Muscle layer of duodenum (tissue), 2 donors: ENCODE results near the gene DNASE1L3.

Experiments used
- H3K27ac ChIP-seq: one replicate; pipeline ENCODE4 v1.7.0; 2013; ENCODE audit warnings: mild to moderate bottlenecking, low read length
- H3K27me3 ChIP-seq: one replicate; pipeline ENCODE4 v1.7.0; 2013; ENCODE audit warnings: low read depth, mild to moderate bottlenecking, control low read depth, low read length
- H3K36me3 ChIP-seq, 2 donors: one replicate each; pipeline ENCODE4 v1.7.0; 2013; ENCODE audit warnings: low read length in 2 of 2, control low read depth in 1 of 2, mild to moderate bottlenecking in 1 of 2; ENCODE audit not compliant: insufficient read depth in 2 of 2, control insufficient read depth in 1 of 2
- H3K4me1 ChIP-seq, 2 donors: one replicate each; pipeline ENCODE4 v1.7.0; 2013; ENCODE audit warnings: low read length in 2 of 2, mild to moderate bottlenecking in 2 of 2, control low read depth in 1 of 2, moderate library complexity in 1 of 2; ENCODE audit not compliant: insufficient read depth in 2 of 2, control insufficient read depth in 1 of 2
- H3K4me3 ChIP-seq, 2 donors: one replicate each; pipeline ENCODE4 v1.7.0; 2013; ENCODE audit warnings: low read length in 2 of 2, low read depth in 1 of 2, mild to moderate bottlenecking in 1 of 2
- H3K9me3 ChIP-seq, 2 donors: one replicate each; pipeline ENCODE4 v1.7.0; 2013; ENCODE audit warnings: low read length in 2 of 2, control low read depth in 1 of 2, mild to moderate bottlenecking in 1 of 2; ENCODE audit not compliant: control insufficient read depth in 1 of 2
- donor health status: healthy.

The DNASE1L3 gene, protein sequence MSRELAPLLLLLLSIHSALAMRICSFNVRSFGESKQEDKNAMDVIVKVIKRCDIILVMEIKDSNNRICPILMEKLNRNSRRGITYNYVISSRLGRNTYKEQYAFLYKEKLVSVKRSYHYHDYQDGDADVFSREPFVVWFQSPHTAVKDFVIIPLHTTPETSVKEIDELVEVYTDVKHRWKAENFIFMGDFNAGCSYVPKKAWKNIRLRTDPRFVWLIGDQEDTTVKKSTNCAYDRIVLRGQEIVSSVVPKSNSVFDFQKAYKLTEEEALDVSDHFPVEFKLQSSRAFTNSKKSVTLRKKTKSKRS

DNA sequence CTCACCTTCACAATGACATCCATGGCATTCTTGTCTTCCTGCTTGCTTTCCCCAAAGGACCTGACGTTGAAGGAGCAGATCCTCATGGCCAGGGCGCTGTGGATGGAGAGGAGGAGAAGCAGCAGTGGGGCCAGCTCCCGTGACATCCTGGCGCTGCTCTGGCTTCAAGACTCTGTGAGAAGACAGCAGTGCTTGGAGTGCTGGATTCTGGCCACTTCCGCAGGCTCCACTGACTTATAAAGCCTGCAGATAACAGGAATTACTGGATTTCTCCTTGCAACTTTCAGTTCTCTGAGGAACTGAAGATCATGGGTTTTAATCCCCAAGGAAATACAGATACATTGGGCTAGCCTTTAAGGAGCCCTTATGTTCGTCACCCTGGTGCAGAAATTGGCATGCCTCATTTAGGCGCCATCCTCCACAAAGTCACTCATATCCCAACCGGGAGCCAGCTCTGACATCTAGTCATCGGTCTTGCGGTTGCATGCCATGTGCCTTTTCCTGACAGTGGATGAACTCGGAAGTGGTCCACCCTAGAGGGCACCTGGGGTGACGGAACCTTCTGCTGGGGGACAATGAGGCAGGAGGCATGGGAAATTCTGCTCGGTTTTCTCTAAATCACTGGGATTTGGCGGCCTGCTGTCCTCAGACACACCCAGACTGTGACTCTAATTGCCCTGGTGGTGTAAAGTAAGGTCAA, at the start of gene DNASE1L3:
Gene DNASE1L3 (minus strand): TSS at position 212 of the 700 bp plus-strand sequence. CDS start 66 bp downstream, at position 146.
- Histone ChIP-seq H3K4me1 (no peaks in the 10 kb centered on the region), H3K27ac (no peak within 1 kb of the TSS), H3K4me3 (no peak within 1 kb of the TSS), H3K9me3 (no peaks in the 10 kb centered on the region), H3K27me3 (no peaks in the 10 kb centered on the region), H3K36me3 (no peaks in the 10 kb centered on the region)

- no peaks in the 10 kb centered on the region for H3K27me3 ChIP-seq
- no peak overlapping the region for H3K27ac ChIP-seq
- H3K9me3 ChIP-seq: no peaks in the 10 kb centered on the region
- no peak overlapping the region for H3K4me3 ChIP-seq
- peaks cover 4 to 26% of the 10 kb centered on the region in 2 donors for H3K36me3 ChIP-seq
- no peaks in the 10 kb centered on the region for H3K4me1 ChIP-seq
Measured at GRCh38 chr3:58260261-58260731, 49.5 kb upstream of the DNASE1L3 start.

- no peak overlapping the region for H3K27ac ChIP-seq
- H3K36me3 ChIP-seq: peaks cover 4 to 26% of the 10 kb centered on the region in 2 donors
- no peak overlapping the region for H3K4me3 ChIP-seq
- no peaks in the 10 kb centered on the region for H3K27me3 ChIP-seq
- no peaks in the 10 kb centered on the region for H3K9me3 ChIP-seq
- H3K4me1 ChIP-seq: no peaks in the 10 kb centered on the region
Measured at GRCh38 chr3:58258392-58259055, 47.8 kb upstream of the DNASE1L3 start.

GRCh38 chr3:58256511-58256910, 45.7 kb upstream of the DNASE1L3 start:
- Histone ChIP-seq H3K36me3 (peaks cover 4 to 26% of the 10 kb centered on the region in 2 donors), H3K27me3 (no peaks in the 10 kb centered on the region), H3K27ac (no peak overlapping the region), H3K9me3 (no peaks in the 10 kb centered on the region), H3K4me3 (no peak overlapping the region), H3K4me1 (peaks cover 0 to 6% of the 10 kb centered on the region in 2 donors)

DNA sequence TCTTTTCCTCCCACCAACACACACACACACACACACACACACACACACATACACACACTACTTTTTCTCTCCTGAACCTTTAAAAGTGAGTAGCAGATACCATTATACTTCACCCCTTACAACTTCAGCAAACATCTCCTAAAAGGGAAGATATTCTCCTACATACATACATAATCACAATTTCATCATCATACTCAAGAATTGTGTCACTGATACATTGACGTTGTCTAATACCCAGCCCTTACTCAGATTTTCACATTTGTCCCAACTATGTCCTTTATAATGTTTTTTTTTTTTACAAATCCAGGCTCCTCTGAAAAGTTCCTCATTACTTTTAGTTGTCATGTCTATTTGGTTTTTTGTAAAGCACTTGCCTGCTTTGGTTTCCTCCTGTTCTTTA, 45.3 kb upstream of the DNASE1L3 start:
- peaks cover 4 to 26% of the 10 kb centered on the region in 2 donors for H3K36me3 ChIP-seq
- no peak overlapping the region for H3K27ac ChIP-seq
- H3K4me1 ChIP-seq: peaks cover 0 to 7% of the 10 kb centered on the region in 2 donors
- no peak overlapping the region for H3K4me3 ChIP-seq
- H3K27me3 ChIP-seq: no peaks in the 10 kb centered on the region
- no peaks in the 10 kb centered on the region for H3K9me3 ChIP-seq

- Histone ChIP-seq H3K9me3 (no peaks in the 10 kb centered on the region), H3K27ac (no peak overlapping the region), H3K4me3 (no peak overlapping the region), H3K36me3 (peaks cover 4 to 14% of the 10 kb centered on the region in 2 donors), H3K4me1 (peaks cover 0 to 7% of the 10 kb centered on the region in 2 donors), H3K27me3 (no peaks in the 10 kb centered on the region)
Measured at GRCh38 chr3:58254144-58254543, 43.4 kb upstream of the DNASE1L3 start.

GRCh38 chr3:58251631-58252035, 40.9 kb upstream of the DNASE1L3 start:
- H3K4me1 ChIP-seq: peaks cover 0 to 7% of the 10 kb centered on the region in 2 donors
- H3K4me3 ChIP-seq: no peak overlapping the region
- peaks cover 1 to 3% of the 10 kb centered on the region in 2 donors for H3K36me3 ChIP-seq
- no peaks in the 10 kb centered on the region for H3K27me3 ChIP-seq
- no peaks in the 10 kb centered on the region for H3K9me3 ChIP-seq
- no peak overlapping the region for H3K27ac ChIP-seq

DNA sequence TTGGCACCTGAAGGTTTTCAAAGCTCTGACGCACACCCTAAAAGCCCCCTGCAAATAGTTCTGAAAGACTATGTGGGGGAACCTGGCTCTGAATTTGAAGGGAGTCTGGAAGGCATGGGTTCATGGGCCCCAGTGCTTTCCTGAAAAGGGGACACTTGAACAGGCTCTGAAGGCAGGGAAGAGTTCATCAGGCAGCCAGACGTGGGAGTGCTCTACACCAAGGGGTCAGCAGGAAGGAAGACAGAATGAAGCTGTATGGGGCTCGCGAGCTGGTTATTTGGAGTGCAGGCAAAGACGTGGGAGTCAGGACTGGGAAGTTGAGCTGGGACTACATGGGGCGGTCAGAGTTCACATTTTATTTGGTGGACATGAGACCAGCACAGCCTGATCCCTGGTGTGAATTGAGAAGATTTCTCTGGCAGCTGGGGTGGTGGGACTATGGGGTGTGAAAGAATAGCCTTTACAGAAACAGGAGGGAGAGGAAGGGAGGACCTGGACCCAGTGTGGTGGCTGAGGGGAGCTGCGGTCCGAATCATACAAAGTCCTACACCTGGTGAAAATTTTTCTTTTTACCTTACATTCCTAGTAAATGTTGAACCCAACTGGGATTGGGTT, 39.4 kb upstream of the DNASE1L3 start:
- Histone ChIP-seq H3K27ac (peak overlapping the region; percentile 30), H3K36me3 (no peaks in the 10 kb centered on the region), H3K4me3 (peak overlapping the region in 1 of 2 donors; percentile 7), H3K4me1 (peaks cover 0 to 7% of the 10 kb centered on the region in 2 donors), H3K27me3 (no peaks in the 10 kb centered on the region), H3K9me3 (no peaks in the 10 kb centered on the region)

GRCh38 chr3:58249358-58250092, 38.8 kb upstream of the DNASE1L3 start:
- Histone ChIP-seq H3K27me3 (no peaks in the 10 kb centered on the region), H3K9me3 (no peaks in the 10 kb centered on the region), H3K27ac (peak overlapping the region; percentile 30), H3K4me3 (peak overlapping the region in 1 of 2 donors; percentile 7), H3K36me3 (no peaks in the 10 kb centered on the region), H3K4me1 (peaks cover 0 to 7% of the 10 kb centered on the region in 2 donors)

GRCh38 chr3:58246148-58247047, 35.6 kb upstream of the DNASE1L3 start:
- Histone ChIP-seq H3K27me3 (no peaks in the 10 kb centered on the region), H3K4me3 (no peak overlapping the region), H3K4me1 (peaks cover 0 to 3% of the 10 kb centered on the region in 2 donors), H3K9me3 (no peaks in the 10 kb centered on the region), H3K36me3 (no peaks in the 10 kb centered on the region), H3K27ac (no peak overlapping the region)
